Osteoblast (primary cell): ENCODE measurements around the gene DDX5. TPM values are rescaled to one million over a fixed set of nuclear protein-coding genes. Genes with fewer than 3 reads are reported as not detected.

Source experiments
- DNase-seq: peaks from one replicate; pipeline ENCODE4 v3.0.0; 2011; ENCODE audit warnings: low spot score, mixed read lengths; ENCODE audit not compliant: insufficient read length; ENCODE audit errors: missing footprints
- H2AFZ ChIP-seq: 2 replicates; pipeline ENCODE4 v1.6.0; 2011; ENCODE audit warnings: mild to moderate bottlenecking, low read length
- H3K27ac ChIP-seq: 2 replicates; pipeline ENCODE4 v1.5.1; 2011; ENCODE audit warnings: mild to moderate bottlenecking, low read depth, low read length, moderate library complexity
- H3K27me3 ChIP-seq: 2 replicates; pipeline ENCODE4 v1.6.0; 2012; ENCODE audit warnings: mild to moderate bottlenecking, control low read depth, inconsistent platforms, low read length, moderate library complexity; ENCODE audit not compliant: insufficient read depth
- H3K36me3 ChIP-seq: 2 replicates; pipeline ENCODE4 v1.5.1; 2011; ENCODE audit warnings: mild to moderate bottlenecking, low read length, control low read depth, moderate library complexity; ENCODE audit not compliant: insufficient read depth
- H3K4me1 ChIP-seq: 2 replicates; pipeline ENCODE4 v1.5.1; 2011; ENCODE audit warnings: mild to moderate bottlenecking, low read length, control low read depth, moderate library complexity; ENCODE audit not compliant: insufficient read depth
- H3K4me2 ChIP-seq: 2 replicates; pipeline ENCODE4 v1.6.0; 2011; ENCODE audit warnings: mild to moderate bottlenecking, low read length; ENCODE audit not compliant: insufficient read depth
- H3K4me3 ChIP-seq: fragments of 200-600 bp; sonication (generic); 3 replicates; pipeline ENCODE4 v1.5.1; 2012; ENCODE audit warnings: mild to moderate bottlenecking, low read length, inconsistent platforms; ENCODE audit not compliant: insufficient read depth
- H3K79me2 ChIP-seq: 2 replicates; pipeline ENCODE4 v1.6.0; 2012; ENCODE audit warnings: mild to moderate bottlenecking, low read length, control low read depth, inconsistent platforms; ENCODE audit not compliant: insufficient read depth
- H3K9me3 ChIP-seq: 2 replicates; pipeline ENCODE4 v1.5.1; 2011; ENCODE audit warnings: low read depth, low read length, control low read depth
- H4K20me1 ChIP-seq: 2 replicates; pipeline ENCODE4 v1.6.0; 2012; ENCODE audit warnings: mild to moderate bottlenecking, low read length, control low read depth; ENCODE audit not compliant: insufficient read depth
- CTCF ChIP-seq: IDR thresholded peaks from 2 replicates; pipeline ENCODE4 v1.5.1; 2011; ENCODE audit warnings: mild to moderate bottlenecking, low read depth, low read length, moderate library complexity; ENCODE audit errors: extremely low read depth
- total RNA-seq: library from RNA; depleted of rRNA; stranded (reverse); fragments of >200 nt; gene quantifications from 2 replicates; pipeline ENCODE4 v1.2.3, GENCODE V29; 2012

Gene DDX5
- total RNA-seq, 1 donor = 291 TPM

- Histone ChIP-seq H3K4me1 (peaks cover 8% of the 10 kb centered on the region), H3K4me3 (no peak overlapping the region), H3K9me3 (no peaks in the 10 kb centered on the region), H3K27me3 (no peaks in the 10 kb centered on the region), H3K27ac (no peak overlapping the region), H3K36me3 (peaks cover 85% of the 10 kb centered on the region), H2AFZ (no peak overlapping the region), H3K4me2 (no peak overlapping the region), H3K79me2 (no peaks in the 10 kb centered on the region), H4K20me1 (peaks cover 3% of the 10 kb centered on the region)
- DNase-seq = no peak
- TF ChIP-seq CTCF = no peak
Measured at GRCh38 chr17:64529221-64529620, 23.1 kb upstream of the DDX5 start.

- Histone ChIP-seq H3K4me1 (peaks cover 8% of the 10 kb centered on the region), H3K4me3 (no peak overlapping the region), H3K4me2 (no peak overlapping the region), H4K20me1 (peaks cover 3% of the 10 kb centered on the region), H3K27me3 (no peaks in the 10 kb centered on the region), H2AFZ (no peak overlapping the region), H3K36me3 (peaks cover 85% of the 10 kb centered on the region), H3K79me2 (no peaks in the 10 kb centered on the region), H3K27ac (no peak overlapping the region), H3K9me3 (no peaks in the 10 kb centered on the region)
- TF ChIP-seq CTCF = no peak
- no peak for DNase-seq
Measured at GRCh38 chr17:64527914-64528313, 21.8 kb upstream of the DDX5 start.

- Histone ChIP-seq H4K20me1 (peaks cover 4% of the 10 kb centered on the region), H3K79me2 (no peaks in the 10 kb centered on the region), H2AFZ (no peak overlapping the region), H3K4me1 (peaks cover 8% of the 10 kb centered on the region), H3K36me3 (peaks cover 63% of the 10 kb centered on the region), H3K27ac (no peak overlapping the region), H3K4me3 (no peak overlapping the region), H3K9me3 (no peaks in the 10 kb centered on the region), H3K4me2 (no peak overlapping the region), H3K27me3 (no peaks in the 10 kb centered on the region)
- TF ChIP-seq CTCF = no peak
- no peak for DNase-seq
Measured at GRCh38 chr17:64520359-64520758, 14.3 kb upstream of the DDX5 start.

- H3K27ac ChIP-seq = no peak overlapping the region
- no peak for DNase-seq
- peaks cover 12% of the 10 kb centered on the region for H3K4me1 ChIP-seq
- H3K9me3 ChIP-seq = no peaks in the 10 kb centered on the region
- no peaks in the 10 kb centered on the region for H3K27me3 ChIP-seq
- H3K79me2 ChIP-seq = no peaks in the 10 kb centered on the region
- H3K36me3 ChIP-seq = peaks cover 64% of the 10 kb centered on the region
- TF ChIP-seq CTCF = no peak
- H2AFZ ChIP-seq = no peak overlapping the region
- no peak overlapping the region for H3K4me3 ChIP-seq
- peaks cover 4% of the 10 kb centered on the region for H4K20me1 ChIP-seq
- H3K4me2 ChIP-seq = no peak overlapping the region
Measured at GRCh38 chr17:64519601-64520000, 13.5 kb upstream of the DDX5 start.
